Astrocyte (in vitro differentiated cells and primary cell): ENCODE data around the gene ATP5PF.

Experiments used
- EZH2 ChIP-seq: IDR thresholded peaks from 2 replicates; pipeline ENCODE4 v1.6.1; 2012; ENCODE audit warnings: mild to moderate bottlenecking, low read length, inconsistent platforms; ENCODE audit not compliant: insufficient read depth
- TF ChIP-seq, protein P1 (sequence below): IDR thresholded peaks from 2 replicates; pipeline ENCODE4 v1.5.1; 2011; ENCODE audit warnings: low read depth, mild to moderate bottlenecking, inconsistent platforms, low read length, moderate library complexity; ENCODE audit not compliant: insufficient read depth

DNA sequence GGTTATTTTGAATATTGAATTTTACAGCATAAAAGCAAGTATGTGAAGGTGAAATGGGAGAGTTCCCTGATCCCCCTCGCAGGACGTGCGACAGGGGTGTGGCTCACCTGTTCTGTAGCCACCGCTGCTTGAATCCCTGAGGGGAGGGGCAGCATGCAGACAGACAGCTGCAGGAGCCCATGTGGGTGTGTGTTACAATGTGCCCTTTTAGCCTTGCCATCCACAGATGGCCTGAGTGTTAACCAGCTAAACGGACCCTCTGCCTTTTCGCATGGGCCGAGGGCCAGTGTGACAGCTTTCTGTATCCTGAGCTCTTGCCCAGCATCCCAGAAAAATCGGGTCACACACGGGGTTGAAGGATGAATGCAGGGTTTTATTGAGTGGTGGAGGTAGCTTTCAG lies 52.3 kb downstream of the ATP5PF start:
- TF ChIP-seq, protein P1, sequence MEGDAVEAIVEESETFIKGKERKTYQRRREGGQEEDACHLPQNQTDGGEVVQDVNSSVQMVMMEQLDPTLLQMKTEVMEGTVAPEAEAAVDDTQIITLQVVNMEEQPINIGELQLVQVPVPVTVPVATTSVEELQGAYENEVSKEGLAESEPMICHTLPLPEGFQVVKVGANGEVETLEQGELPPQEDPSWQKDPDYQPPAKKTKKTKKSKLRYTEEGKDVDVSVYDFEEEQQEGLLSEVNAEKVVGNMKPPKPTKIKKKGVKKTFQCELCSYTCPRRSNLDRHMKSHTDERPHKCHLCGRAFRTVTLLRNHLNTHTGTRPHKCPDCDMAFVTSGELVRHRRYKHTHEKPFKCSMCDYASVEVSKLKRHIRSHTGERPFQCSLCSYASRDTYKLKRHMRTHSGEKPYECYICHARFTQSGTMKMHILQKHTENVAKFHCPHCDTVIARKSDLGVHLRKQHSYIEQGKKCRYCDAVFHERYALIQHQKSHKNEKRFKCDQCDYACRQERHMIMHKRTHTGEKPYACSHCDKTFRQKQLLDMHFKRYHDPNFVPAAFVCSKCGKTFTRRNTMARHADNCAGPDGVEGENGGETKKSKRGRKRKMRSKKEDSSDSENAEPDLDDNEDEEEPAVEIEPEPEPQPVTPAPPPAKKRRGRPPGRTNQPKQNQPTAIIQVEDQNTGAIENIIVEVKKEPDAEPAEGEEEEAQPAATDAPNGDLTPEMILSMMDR, result no peak
- no peak for TF ChIP-seq EZH2
